ENCODE data around the gene DUSP11. TPM values are rescaled to one million over a fixed set of nuclear protein-coding genes. Genes with fewer than 3 reads are reported as not detected.
"Not testable (repeated sequence)": the region's sequence is repeated elsewhere in the genome, so short reads cannot be mapped to it uniquely, and the experiment has no call there.

The DUSP11 gene
- total and polyA plus RNA-seq, 4 donors, result 6.7 to 10.7 (median 9.2) TPM

- H3K27me3 ChIP-seq (ENCODE audit: control insufficient read depth in 4 of 4, insufficient read depth in 4 of 4, low read length in 3 of 4), result no peaks in the 10 kb centered on the region
- H3K4me3 ChIP-seq (ENCODE audit: low read depth in 1 of 3, low read length in 3 of 3), result no peak overlapping the region
- H3K36me3 ChIP-seq (ENCODE audit: control insufficient read depth in 4 of 4, insufficient read depth in 3 of 4, low read depth in 1 of 4, low read length in 3 of 4), result peaks cover 1 to 35% (median 30%) of the 10 kb centered on the region in 4 donors
- H3K4me1 ChIP-seq (ENCODE audit: control insufficient read depth in 4 of 4, insufficient read depth in 4 of 4, low read length in 3 of 4), result no peaks in the 10 kb centered on the region
- H3K9ac ChIP-seq (ENCODE audit: low read depth in 1 of 2, low read length in 2 of 2), result no peak overlapping the region
- TF ChIP-seq ZBTB33 (IDR thresholded peaks at IDR 0.05) (no peak), SP1 (IDR thresholded peaks at IDR 0.05) (no peak), CTCF (IDR thresholded peaks at IDR 0.05; ENCODE audit: low read depth, low read length, missing input control) (no peak)
- H3K27ac ChIP-seq (ENCODE audit: low read depth in 1 of 2, low read length in 2 of 2), result no peak overlapping the region
- H3K9me3 ChIP-seq (ENCODE audit: control insufficient read depth in 4 of 4, low read length in 3 of 4), result no peaks in the 10 kb centered on the region
- DNase-seq (ENCODE audit: low spot score), result no peak
- WGBS, result 87% methylated on average over 4 of the region's 4 CpGs
Measured at GRCh38 chr2:73728711-73729110, 51.2 kb downstream of the DUSP11 start.

- H3K4me1 ChIP-seq (ENCODE audit: control insufficient read depth in 4 of 4, insufficient read depth in 4 of 4, low read length in 3 of 4), result no peaks in the 10 kb centered on the region
- peaks cover 1 to 32% (median 26%) of the 10 kb centered on the region in 4 donors for H3K36me3 ChIP-seq (ENCODE audit: control insufficient read depth in 4 of 4, insufficient read depth in 3 of 4, low read depth in 1 of 4, low read length in 3 of 4)
Measured at GRCh38 chr2:73728043-73728442, 51.9 kb downstream of the DUSP11 start.

GRCh38 chr2:73726657-73727056 is 53.2 kb downstream of the DUSP11 start:
- H3K27me3 ChIP-seq (ENCODE audit: control insufficient read depth in 4 of 4, insufficient read depth in 4 of 4, low read length in 3 of 4); H3K27ac ChIP-seq (ENCODE audit: low read depth in 1 of 2, low read length in 2 of 2); DNase-seq (ENCODE audit: low spot score); H3K9ac ChIP-seq (ENCODE audit: low read depth in 1 of 2, low read length in 2 of 2); H3K4me1 ChIP-seq (ENCODE audit: control insufficient read depth in 4 of 4, insufficient read depth in 4 of 4, low read length in 3 of 4); H3K4me3 ChIP-seq (ENCODE audit: low read depth in 1 of 3, low read length in 3 of 3); H3K9me3 ChIP-seq (ENCODE audit: control insufficient read depth in 4 of 4, low read length in 3 of 4): not testable (repeated sequence)
- WGBS, result no CpG with 5 or more reads among the region's 1 CpG
- H3K36me3 ChIP-seq (ENCODE audit: control insufficient read depth in 4 of 4, insufficient read depth in 3 of 4, low read depth in 1 of 4, low read length in 3 of 4), result peaks cover 1 to 19% (median 16%) of the 10 kb centered on the region in 4 donors

More at GRCh38 chr2:73728043-73728442, 51.9 kb downstream of the DUSP11 start:
- no peak for TF ChIP-seq ZBTB33 (IDR thresholded peaks at IDR 0.05)
- TF ChIP-seq HNF4G (IDR thresholded peaks at IDR 0.05), result no peak
- no peak for TF ChIP-seq RAD21 (IDR thresholded peaks at IDR 0.05)
- no peak for TF ChIP-seq FOXA1 (IDR thresholded peaks at IDR 0.05)
- TF ChIP-seq RXRA (IDR thresholded peaks at IDR 0.05), result no peak
- no peak for TF ChIP-seq ATF3 (IDR thresholded peaks at IDR 0.05)
- no peak for TF ChIP-seq SP1 (IDR thresholded peaks at IDR 0.05)
- no peak overlapping the region for H3K9ac ChIP-seq (ENCODE audit: low read depth in 1 of 2, low read length in 2 of 2)
- 81% methylated on average over 3 of the region's 3 CpGs for WGBS
- no peak overlapping the region for H3K27ac ChIP-seq (ENCODE audit: low read depth in 1 of 2, low read length in 2 of 2)
- H3K4me3 ChIP-seq (ENCODE audit: low read depth in 1 of 3, low read length in 3 of 3), result no peak overlapping the region
- DNase-seq (ENCODE audit: low spot score), result no peak
- H3K9me3 ChIP-seq (ENCODE audit: control insufficient read depth in 4 of 4, low read length in 3 of 4), result no peaks in the 10 kb centered on the region
- H3K27me3 ChIP-seq (ENCODE audit: control insufficient read depth in 4 of 4, insufficient read depth in 4 of 4, low read length in 3 of 4), result no peaks in the 10 kb centered on the region
